H1 (cell line): ENCODE results near the gene CFAP61. TPM values are rescaled to one million over a fixed set of nuclear protein-coding genes. Genes with fewer than 3 reads are reported as not detected.

Experiments used
- ASH2L ChIP-seq: fragments of 200-600, 300-600 bp; sonication (generic); IDR thresholded peaks from one replicate; pipeline ENCODE4 v1.7.1; 2017; ENCODE audit warnings: low read length
- CBX8 ChIP-seq: fragments of 300-800, 300-1000 bp; sonication (generic); IDR thresholded peaks from 2 replicates; pipeline ENCODE4 v1.7.1; 2016; ENCODE audit warnings: low read depth, low read length, borderline replicate concordance
- CHD2 ChIP-seq: IDR thresholded peaks from 2 replicates; pipeline ENCODE4 v1.6.1; 2012; ENCODE audit warnings: low read length, improper control_type of control experiment
- GABPA ChIP-seq: IDR thresholded peaks from 2 replicates; pipeline ENCODE4 v1.6.1; 2011; ENCODE audit warnings: mild to moderate bottlenecking, low read length, moderate library complexity, borderline replicate concordance; ENCODE audit not compliant: insufficient read depth
- KDM4A ChIP-seq: IDR thresholded peaks from one replicate; pipeline ENCODE4 v1.7.1; 2012; ENCODE audit warnings: low read depth, mild to moderate bottlenecking, moderate library complexity, low read length, inconsistent platforms; ENCODE audit not compliant: severe bottlenecking
- KDM5A ChIP-seq: fragments of 200-600 bp; IDR thresholded peaks from 2 replicates; pipeline ENCODE4 v1.7.1; 2012; ENCODE audit warnings: mild to moderate bottlenecking, low read length, inconsistent platforms, mixed read lengths
- PHF8 ChIP-seq: fragments of 200-600 bp; sonication (generic); conservative IDR thresholded peaks from 2 replicates; pipeline ENCODE4 v1.7.1; 2012; ENCODE audit warnings: low read depth, mild to moderate bottlenecking, inconsistent platforms, low read length, moderate library complexity
- POLR2A ChIP-seq, 2 experiments: IDR thresholded peaks; 1 replicate in 1 of 2; 2 replicates in 1 of 2; pipeline ENCODE4 v1.6.1; 2011; ENCODE audit warnings: low read depth in 2 of 2, low read length in 2 of 2, mild to moderate bottlenecking in 2 of 2; ENCODE audit errors: control extremely low read depth in 1 of 2
- POLR2AphosphoS5 ChIP-seq: IDR thresholded peaks from 2 replicates; pipeline ENCODE4 v1.6.1; 2011; ENCODE audit warnings: low read depth, low read length
- SAP30 ChIP-seq: fragments of 300-600 bp; sonication (generic); IDR thresholded peaks from 2 replicates; pipeline ENCODE4 v1.7.1; 2012; ENCODE audit warnings: low read length, moderate library complexity, mild to moderate bottlenecking, inconsistent platforms; ENCODE audit not compliant: insufficient read depth, insufficient replicate concordance
- SIN3A ChIP-seq, 2 experiments: IDR thresholded peaks in 1 of 2; conservative IDR thresholded peaks in 1 of 2; 2 replicates each; pipeline ENCODE4 v1.6.1; 2011 to 2012; ENCODE audit warnings: low read length in 2 of 2, improper control_type of control experiment in 1 of 2, low read depth in 1 of 2, mild to moderate bottlenecking in 1 of 2
- SIX5 ChIP-seq: IDR thresholded peaks from 2 replicates; pipeline ENCODE4 v1.6.1; 2011; ENCODE audit warnings: mild to moderate bottlenecking, low read depth, low read length
- TAF1 ChIP-seq: IDR thresholded peaks from 2 replicates; pipeline ENCODE4 v1.6.1; 2011; ENCODE audit warnings: mild to moderate bottlenecking, low read depth, low read length
- TAF7 ChIP-seq: optimal IDR thresholded peaks from 2 replicates; pipeline ENCODE3; 2011; ENCODE audit warnings: low read depth, mild to moderate bottlenecking, inconsistent platforms, low read length, moderate library complexity, borderline replicate concordance
- TBP ChIP-seq: IDR thresholded peaks from 2 replicates; pipeline ENCODE4 v1.6.1; 2011; ENCODE audit warnings: low read depth, low read length, improper control_type of control experiment
- TCF12 ChIP-seq: IDR thresholded peaks from 2 replicates; pipeline ENCODE4 v1.6.1; 2011; ENCODE audit warnings: low read depth, mild to moderate bottlenecking, low read length
- YY1 ChIP-seq: IDR thresholded peaks from 2 replicates; pipeline ENCODE4 v1.6.1; 2011; ENCODE audit warnings: low read depth, mild to moderate bottlenecking, low read length
- polyA plus RNA-seq, 7 experiments: library from polyadenylated mRNA; depleted of rRNA in 3 of 7; stranded (reverse) in 5 of 7; unstranded in 2 of 7; fragments of >200 nt in 5 of 7; fragments of 200-250 nt in 2 of 7; gene quantifications; 1 replicate in 5 of 7; 2 replicates in 1 of 7; 4 replicates in 1 of 7; pipeline versions ENCODE4 v1.2.1 to v1.2.3, GENCODE V29; 2011 to 2013; ENCODE audit warnings: missing spikeins in 2 of 7, mixed read lengths in 2 of 7
- total RNA-seq: library from RNA; stranded (reverse); fragmentation: NEBNext Ultra II Directional; extraction: Animal tissue kit (Norgen Biotek cat#: 25700); gene quantifications from 2 replicates; pipeline ENCODE4 v1.2.1, GENCODE V29; 2021
- TF ChIP-seq, protein P1 (sequence below): IDR thresholded peaks from 2 replicates; pipeline ENCODE4 v1.6.1; 2011; ENCODE audit warnings: low read length, improper control_type of control experiment
- TF ChIP-seq, protein P2 (sequence below): IDR thresholded peaks from 2 replicates; pipeline ENCODE4 v1.6.1; 2012; ENCODE audit warnings: inconsistent platforms
- TF ChIP-seq, protein P3 (sequence below): IDR thresholded peaks from 2 replicates; pipeline ENCODE4 v1.6.1; 2012; ENCODE audit warnings: inconsistent platforms
- TF ChIP-seq, protein P4 (sequence below): IDR thresholded peaks from 2 replicates; pipeline ENCODE4 v1.6.1; 2011; ENCODE audit warnings: low read depth, mild to moderate bottlenecking, low read length; ENCODE audit not compliant: insufficient read depth

The CFAP61 gene
- total and polyA plus RNA-seq, 2 of the 8 experiments (the other 6 are each of a cell fraction or from before 2014, with no cell fraction given) = 0.29 to 0.61 TPM

DNA sequence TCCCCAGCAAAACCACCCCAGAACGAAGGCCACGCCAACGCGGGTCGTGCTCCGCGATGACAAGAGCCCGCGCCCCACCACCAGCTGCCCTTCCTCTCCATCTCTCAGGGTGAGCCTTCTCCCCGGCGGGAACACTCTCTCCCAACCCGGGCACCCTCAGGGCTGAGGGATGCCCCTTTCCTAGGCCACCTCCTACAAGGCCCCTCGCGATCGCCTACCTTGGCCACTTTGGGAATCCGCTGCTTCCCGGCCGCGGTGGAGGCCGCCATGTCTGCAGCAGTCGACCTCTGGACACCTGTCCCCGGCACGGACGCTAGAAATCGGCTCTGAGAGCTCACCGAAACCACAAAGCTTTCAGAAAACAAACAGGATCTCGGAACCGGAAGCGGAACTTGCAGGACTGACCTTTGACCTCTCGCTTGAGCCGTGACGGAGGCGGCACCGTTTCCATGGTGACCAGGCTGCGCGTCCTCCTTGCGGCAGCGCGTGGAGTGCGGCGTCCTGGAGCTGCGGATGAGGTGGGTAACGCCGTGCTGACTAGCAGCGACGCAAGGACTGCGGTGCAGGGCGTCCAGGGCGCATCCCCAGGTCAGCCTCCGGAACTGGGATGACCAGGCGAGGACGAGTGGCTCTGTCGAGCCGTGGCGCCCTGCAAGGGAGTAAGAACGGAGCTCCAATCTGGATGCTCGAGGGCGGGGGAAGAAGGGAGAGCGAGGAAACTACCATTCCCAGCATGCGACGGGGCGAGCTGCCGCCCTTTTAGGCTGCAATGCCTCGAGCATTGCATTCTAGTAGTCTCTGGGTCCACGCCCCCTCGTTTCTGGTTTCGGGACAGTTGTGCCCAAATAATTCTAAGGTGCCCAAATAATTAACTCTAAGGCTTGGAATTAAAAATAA, at the start of gene CFAP61, which contains the start of gene CRNKL1 (continued):
- TF ChIP-seq TAF7 (peak; percentile 49), TAF1 (peak; percentile 83), ASH2L (peak; percentile 92), PHF8 (peak; percentile 75), POLR2AphosphoS5 (0 out of 2 replicates have a peak, but pooled peaks have one; percentile 39), TBP (peak; percentile 64), POLR2A (IDR thresholded peaks at IDR 0.05; ENCODE audit: control extremely low read depth in 1 of 2, low read depth in 2 of 2, low read length in 2 of 2) (peak in 1 of 2 experiments; percentile 80; a peak in 2 of 3 replicates), KDM5A (peak; percentile 61), SIN3A (conservative IDR thresholded peaks at IDR 0.05 in 1 of 2, IDR thresholded peaks at IDR 0.05 in 1 of 2; ENCODE audit: low read depth in 1 of 2, low read length in 2 of 2) (peak; percentile 97 to 100), SAP30 (peak; percentile 98), KDM4A (peak; percentile 68), SIX5 (peak; percentile 53), CHD2 (peak; percentile 75), YY1 (peak; percentile 75; the same call in 1 of the 2 replicates), CBX8 (no peak), TCF12 (no peak), GABPA (peak; percentile 88)
- TF ChIP-seq, protein P1, sequence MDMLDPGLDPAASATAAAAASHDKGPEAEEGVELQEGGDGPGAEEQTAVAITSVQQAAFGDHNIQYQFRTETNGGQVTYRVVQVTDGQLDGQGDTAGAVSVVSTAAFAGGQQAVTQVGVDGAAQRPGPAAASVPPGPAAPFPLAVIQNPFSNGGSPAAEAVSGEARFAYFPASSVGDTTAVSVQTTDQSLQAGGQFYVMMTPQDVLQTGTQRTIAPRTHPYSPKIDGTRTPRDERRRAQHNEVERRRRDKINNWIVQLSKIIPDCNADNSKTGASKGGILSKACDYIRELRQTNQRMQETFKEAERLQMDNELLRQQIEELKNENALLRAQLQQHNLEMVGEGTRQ = no peak
- TF ChIP-seq, protein P2, sequence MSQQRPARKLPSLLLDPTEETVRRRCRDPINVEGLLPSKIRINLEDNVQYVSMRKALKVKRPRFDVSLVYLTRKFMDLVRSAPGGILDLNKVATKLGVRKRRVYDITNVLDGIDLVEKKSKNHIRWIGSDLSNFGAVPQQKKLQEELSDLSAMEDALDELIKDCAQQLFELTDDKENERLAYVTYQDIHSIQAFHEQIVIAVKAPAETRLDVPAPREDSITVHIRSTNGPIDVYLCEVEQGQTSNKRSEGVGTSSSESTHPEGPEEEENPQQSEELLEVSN = peak; percentile 62; the same call in 1 of the 2 replicates
- TF ChIP-seq, protein P3, sequence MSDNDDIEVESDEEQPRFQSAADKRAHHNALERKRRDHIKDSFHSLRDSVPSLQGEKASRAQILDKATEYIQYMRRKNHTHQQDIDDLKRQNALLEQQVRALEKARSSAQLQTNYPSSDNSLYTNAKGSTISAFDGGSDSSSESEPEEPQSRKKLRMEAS = peak; percentile 97
- TF ChIP-seq, protein P4, sequence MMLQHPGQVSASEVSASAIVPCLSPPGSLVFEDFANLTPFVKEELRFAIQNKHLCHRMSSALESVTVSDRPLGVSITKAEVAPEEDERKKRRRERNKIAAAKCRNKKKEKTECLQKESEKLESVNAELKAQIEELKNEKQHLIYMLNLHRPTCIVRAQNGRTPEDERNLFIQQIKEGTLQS = no peak
